Right cardiac atrium (tissue), 5 donors: ENCODE measurements around the gene BICC1. TPM values are rescaled to one million over a fixed set of nuclear protein-coding genes. Genes with fewer than 3 reads are reported as not detected.

Experiments
- ATAC-seq, 2 donors: fragments of 200-7000 bp; cut with Tn5 transposase; one replicate each; pipeline versions ENCODE4 v1.8.0 to v1.9.1; 2020; ENCODE audit warnings: moderate library complexity in 2 of 2, mild to moderate bottlenecking in 1 of 2
- DNase-seq, 3 donors: peaks; one replicate each; pipeline ENCODE4 v3.0.0-alpha.2; 2020
- H3K27ac ChIP-seq: one replicate; pipeline ENCODE4 v1.5.1; 2013; ENCODE audit warnings: mild to moderate bottlenecking, low read length, control low read depth, moderate library complexity
- H3K27me3 ChIP-seq: one replicate; pipeline ENCODE4 v1.6.1; 2013; ENCODE audit not compliant: control insufficient read depth, insufficient read depth
- H3K4me1 ChIP-seq: one replicate; pipeline ENCODE4 v1.6.1; 2013; ENCODE audit warnings: low read length; ENCODE audit not compliant: control insufficient read depth, insufficient read depth
- H3K4me3 ChIP-seq: one replicate; pipeline ENCODE4 v1.5.1; 2013; ENCODE audit warnings: low read length, control low read depth
- H3K9me3 ChIP-seq: one replicate; pipeline ENCODE4 v1.6.1; 2013; ENCODE audit warnings: low read length; ENCODE audit not compliant: control insufficient read depth
- WGBS: extraction: QIAGEN DNeasy Blood & Tissue Kit; methylation state at CpG from one replicate; pipeline ENCODE4 v1.1.7; 2013; 5-methylcytosine and 5-hydroxymethylcytosine counted together
- intact Hi-C, 4 donors: fragments of 100-400 bp; cut with DNase I; formaldehyde crosslinking; loops; one replicate each; pipeline versions ENCODE4 v1.11.0 to v1.14.0; 2022 to 2023
- polyA plus RNA-seq: library from polyadenylated mRNA; stranded (reverse); fragments of 200-250 nt; gene quantifications from one replicate; pipeline ENCODE4 v1.2.3, GENCODE V29; 2013
- total RNA-seq, 4 donors: library from RNA; stranded (reverse); fragmentation: NEBNext Ultra II Directional; extraction: Animal tissue kit (Norgen Biotek cat#: 25700); gene quantifications; one replicate each; pipeline ENCODE4 v1.2.1, GENCODE V29; 2021
- donor health status: healthy with polysubstance abuse.
- donor health status: DM: no; HTN: yes; CAD: no.
- donor health status: DM: no; HTN: no; CAD: no.
- donor health status: DM: no; HTN: yes; CAD: no; lungs with severe emphysema.
- donor health status: DM: yes; HTN: yes; CAD: no.

BICC1 gene
- total and polyA plus RNA-seq, 5 donors: 5.2 to 15.9 (median 13.5) TPM

GRCh38 chr10:58481569-58482109, 31.0 kb upstream of the BICC1 start:
- H3K4me1 ChIP-seq: no peaks in the 10 kb centered on the region
- no peak for ATAC-seq
- no peak overlapping the region for H3K27ac ChIP-seq
- intact Hi-C loops: no loop called here
- no peaks in the 10 kb centered on the region for H3K27me3 ChIP-seq
- WGBS: 64% methylated on average over 2 of the region's 2 CpGs
- DNase-seq: no peak
- H3K9me3 ChIP-seq: no peaks in the 10 kb centered on the region
- no peak overlapping the region for H3K4me3 ChIP-seq

GRCh38 chr10:58486821-58487220, 25.9 kb upstream of the BICC1 start:
- Histone ChIP-seq H3K27ac (no peak overlapping the region), H3K27me3 (no peaks in the 10 kb centered on the region), H3K9me3 (no peaks in the 10 kb centered on the region), H3K4me3 (no peak overlapping the region), H3K4me1 (no peaks in the 10 kb centered on the region)
- intact Hi-C loops: no loop called here
- no peak for DNase-seq
- ATAC-seq: peak in 1 of 2 donors; percentile 23
- WGBS: 49% methylated on average over 1 of the region's 1 CpG

DNA sequence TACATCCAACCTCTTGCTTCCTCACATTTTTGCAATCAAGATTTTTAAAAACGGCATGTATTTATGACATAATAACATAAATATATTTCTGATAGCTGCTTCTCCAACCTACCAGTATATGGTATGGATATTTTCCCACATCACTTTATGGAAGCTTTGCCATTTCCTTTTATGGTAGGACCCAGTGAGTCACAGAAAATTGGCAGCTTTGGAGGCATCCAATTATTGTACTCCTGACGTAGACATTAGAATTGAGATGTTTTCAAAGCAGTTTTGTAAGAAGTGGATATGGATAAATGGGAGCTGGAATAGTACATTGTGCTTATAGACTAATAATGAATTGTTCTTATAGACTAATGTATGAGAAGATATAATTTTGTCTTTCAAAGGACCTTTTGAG, 23.8 kb upstream of the BICC1 start:
- H3K27ac ChIP-seq: no peak overlapping the region
- H3K4me1 ChIP-seq: no peaks in the 10 kb centered on the region
- intact Hi-C loops: no loop called here
- no peaks in the 10 kb centered on the region for H3K27me3 ChIP-seq
- WGBS: 69% methylated on average over 2 of the region's 2 CpGs
- no peaks in the 10 kb centered on the region for H3K9me3 ChIP-seq
- ATAC-seq (no peak), DNase-seq (no peak)
- no peak overlapping the region for H3K4me3 ChIP-seq

- no peak overlapping the region for H3K27ac ChIP-seq
- intact Hi-C loops: no loop called here
- DNase-seq: no peak
- H3K9me3 ChIP-seq: no peaks in the 10 kb centered on the region
- H3K27me3 ChIP-seq: no peaks in the 10 kb centered on the region
- no peak for ATAC-seq
- WGBS: 93% methylated on average over 1 of the region's 1 CpG
- H3K4me1 ChIP-seq: no peaks in the 10 kb centered on the region
- no peak overlapping the region for H3K4me3 ChIP-seq
Measured at GRCh38 chr10:58502956-58503355, 9.7 kb upstream of the BICC1 start.

- DNase-seq (no peak), ATAC-seq (no peak)
- WGBS: 74% methylated on average over 2 of the region's 2 CpGs
Measured at GRCh38 chr10:58508316-58508715, 4.4 kb upstream of the BICC1 start.

DNA sequence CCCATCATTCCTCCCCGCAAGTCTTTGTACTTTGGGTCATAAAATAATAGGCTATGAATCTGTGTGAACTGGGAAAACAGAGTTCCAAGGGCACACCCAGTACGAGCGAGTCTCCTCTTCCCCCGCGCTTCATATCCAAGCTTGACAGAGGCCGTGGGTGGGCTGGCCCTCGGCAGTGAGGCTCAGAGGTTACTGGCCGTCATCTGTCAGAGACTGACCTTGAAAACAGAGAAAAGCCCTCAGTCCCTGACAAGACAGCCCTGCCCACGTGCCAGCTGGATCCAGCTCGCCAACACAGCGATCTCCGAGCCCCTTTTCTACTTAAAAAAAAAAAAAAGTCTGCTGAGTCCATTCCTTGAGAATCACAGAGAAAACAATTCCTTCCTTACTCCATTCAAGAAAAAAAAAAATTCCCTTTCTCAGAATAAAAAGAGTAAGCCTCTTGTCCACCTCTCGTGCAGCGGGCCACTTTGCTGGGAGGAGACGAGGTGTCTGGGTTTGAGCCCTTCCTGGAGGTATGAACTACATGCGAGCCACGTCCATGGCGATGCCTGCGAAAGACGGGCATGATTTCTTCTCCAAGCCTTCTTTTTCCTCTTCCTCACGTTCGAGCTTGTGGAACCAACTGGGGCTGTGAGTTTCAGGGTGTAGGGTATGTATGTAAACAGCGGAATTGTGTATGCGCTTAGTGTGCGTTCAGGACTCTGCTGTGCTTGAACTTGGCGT, 744 bp upstream of the BICC1 start:
- no peaks in the 10 kb centered on the region for H3K4me1 ChIP-seq
- H3K4me3 ChIP-seq: peak overlapping the region; percentile 76
- H3K27me3 ChIP-seq: no peaks in the 10 kb centered on the region
- intact Hi-C loops: no loop called here
- WGBS: 10% methylated on average over 26 of the region's 26 CpGs
- H3K9me3 ChIP-seq: no peaks in the 10 kb centered on the region
- peak; percentile 47 to 49 for ATAC-seq
- H3K27ac ChIP-seq: peak overlapping the region; percentile 40
- DNase-seq: peak; percentile 42 to 72 (median 65)

More at GRCh38 chr10:58508316-58508715, 4.4 kb upstream of the BICC1 start:
- H3K27me3 ChIP-seq: no peaks in the 10 kb centered on the region
- intact Hi-C loops: no loop called here
- H3K9me3 ChIP-seq: no peaks in the 10 kb centered on the region
- H3K4me3 ChIP-seq: no peak overlapping the region
- H3K4me1 ChIP-seq: no peaks in the 10 kb centered on the region
- H3K27ac ChIP-seq: no peak overlapping the region

GRCh38 chr10:58513188-58514110, 777 bp downstream of the BICC1 start:
- Histone ChIP-seq H3K9me3 (no peaks in the 10 kb centered on the region), H3K4me3 (peak overlapping the region; percentile 76), H3K4me1 (no peaks in the 10 kb centered on the region), H3K27me3 (no peaks in the 10 kb centered on the region), H3K27ac (peak overlapping the region; percentile 68)
- ATAC-seq: peak; percentile 77 to 80
- DNase-seq: peak; percentile 69 to 86 (median 78)
- under 1% methylated on average over 53 of the region's 53 CpGs for WGBS
- intact Hi-C loops: no loop called here

- intact Hi-C loops: no loop called here
- ATAC-seq (no peak), DNase-seq (no peak)
- Histone ChIP-seq H3K27ac (no peak overlapping the region), H3K4me1 (no peaks in the 10 kb centered on the region), H3K27me3 (no peaks in the 10 kb centered on the region), H3K9me3 (no peaks in the 10 kb centered on the region), H3K4me3 (peak overlapping the region; percentile 76)
- 13% methylated on average over 13 of the region's 13 CpGs for WGBS
Measured at GRCh38 chr10:58514111-58514770, 1.6 kb downstream of the BICC1 start.

DNA sequence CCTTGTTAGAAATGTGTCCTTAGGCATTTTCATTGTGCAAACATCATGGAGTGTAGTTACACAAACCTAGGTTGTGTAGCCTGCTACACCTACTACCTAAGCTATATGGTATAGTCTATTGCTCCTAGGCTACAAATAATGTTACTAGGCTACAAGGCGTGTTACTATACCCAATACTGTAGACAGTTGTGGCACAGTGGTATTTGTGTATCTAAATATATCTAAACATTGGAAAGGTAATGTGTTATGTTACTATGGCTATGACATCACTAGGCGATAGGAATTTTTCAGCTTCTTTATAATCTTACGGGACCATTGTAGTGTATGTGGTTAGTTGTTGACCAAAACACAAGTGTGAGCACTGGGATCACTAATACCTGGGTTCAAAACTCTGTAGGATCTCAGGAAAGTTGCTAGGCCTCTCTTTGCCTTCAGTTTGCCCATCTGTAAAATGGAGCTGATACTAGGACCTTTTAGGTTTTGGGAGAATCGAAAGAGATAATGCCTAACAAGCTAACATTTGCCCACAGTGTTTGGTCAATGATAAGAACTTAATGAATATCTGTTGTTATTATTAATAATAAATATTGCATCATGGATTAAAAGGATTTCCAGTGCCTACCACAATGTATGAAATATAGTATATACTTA, 2.7 kb downstream of the BICC1 start:
- H3K4me3 ChIP-seq: peak overlapping the region; percentile 76
- intact Hi-C loops: no loop called here

GRCh38 chr10:58516119-58516518, 3.4 kb downstream of the BICC1 start:
- Histone ChIP-seq H3K27ac (no peak overlapping the region), H3K9me3 (no peaks in the 10 kb centered on the region), H3K27me3 (no peaks in the 10 kb centered on the region), H3K4me1 (no peaks in the 10 kb centered on the region), H3K4me3 (no peak overlapping the region)
- DNase-seq (no peak), ATAC-seq (no peak)
- intact Hi-C loops: no loop called here
- WGBS: 85% methylated on average over 1 of the region's 1 CpG

More for the DNA sequence above, 2.7 kb downstream of the BICC1 start:
- no peak overlapping the region for H3K27ac ChIP-seq
- H3K9me3 ChIP-seq: no peaks in the 10 kb centered on the region
- H3K27me3 ChIP-seq: no peaks in the 10 kb centered on the region
- no peaks in the 10 kb centered on the region for H3K4me1 ChIP-seq
- no peak for ATAC-seq
- no peak for DNase-seq
- WGBS: 86% methylated on average over 4 of the region's 4 CpGs
